NK-92 (cell line): ENCODE data around the gene MYPN.
A peak's percentile ranks its signal among the peaks of the same experiment; 100 is the strongest.
"Not testable (repeated sequence)": the region's sequence is repeated elsewhere in the genome, so short reads cannot be mapped to it uniquely, and the experiment has no call there.

Experiments
- DNase-seq: peaks from one replicate; lab custom pipeline; 2025; ENCODE audit not compliant: unreplicated experiment; lab: John Stamatoyannopoulos, UW

The MYPN gene

GRCh38 chr10:68109331-68109730, at the start of gene MYPN:
TSS of gene MYPN (plus strand) at chr10:68109488. CDS start at chr10:68121439, 11,951 bp downstream.
- DNase-seq, result no peak

GRCh38 chr10:68067029-68067428, 42.3 kb upstream of the MYPN start:
- DNase-seq, result no peak

- no peak for DNase-seq
These were observed 41.8 kb upstream of the MYPN start for GRCh38 chr10:68067508-68067907.

GRCh38 chr10:68073631-68074030, 35.7 kb upstream of the MYPN start:
- DNase-seq, result no peak

GRCh38 chr10:68074031-68074774, 35.1 kb upstream of the MYPN start:
- no peak for DNase-seq

- peak; percentile 54 for DNase-seq
These were observed 34.3 kb upstream of the MYPN start, which contains the start of gene HERC4 for GRCh38 chr10:68074775-68075549. TSS of gene HERC4 (minus strand) at chr10:68075283. CDS start at chr10:68073108, 2,175 bp downstream.

- DNase-seq, result no peak
These were observed 33.7 kb upstream of the MYPN start for GRCh38 chr10:68075550-68076004.

GRCh38 chr10:68076081-68076480, 33.2 kb upstream of the MYPN start:
- not testable (repeated sequence) for DNase-seq

- no peak for DNase-seq
These were observed 32.3 kb upstream of the MYPN start for GRCh38 chr10:68077026-68077425.

GRCh38 chr10:68079434-68079833, 29.9 kb upstream of the MYPN start:
- DNase-seq, result no peak

GRCh38 chr10:68080853-68081431, 28.3 kb upstream of the MYPN start:
- DNase-seq, result no peak

GRCh38 chr10:68081916-68082315, 27.4 kb upstream of the MYPN start:
- no peak for DNase-seq

- no peak for DNase-seq
These were observed 26.4 kb upstream of the MYPN start for GRCh38 chr10:68082872-68083271.

- DNase-seq, result no peak
These were observed 25.3 kb upstream of the MYPN start for GRCh38 chr10:68083953-68084352.

- DNase-seq, result no peak
These were observed 24.8 kb upstream of the MYPN start for GRCh38 chr10:68084469-68084868.

GRCh38 chr10:68086011-68086410, 23.3 kb upstream of the MYPN start:
- DNase-seq, result no peak

GRCh38 chr10:68086910-68087684, 22.2 kb upstream of the MYPN start:
- DNase-seq, result no peak

GRCh38 chr10:68087685-68088401, 21.4 kb upstream of the MYPN start:
- no peak for DNase-seq

- DNase-seq, result no peak
These were observed 20.5 kb upstream of the MYPN start for GRCh38 chr10:68088740-68089139.

GRCh38 chr10:68090586-68090985, 18.7 kb upstream of the MYPN start:
- no peak for DNase-seq
